Stromal cell of bone marrow (primary cell): Measurements from ENCODE around the gene NCOA6.
"Not testable (repeated sequence)": the region's sequence is repeated elsewhere in the genome, so short reads cannot be mapped to it uniquely, and the experiment has no call there.

Source experiments
- DNase-seq: peaks from one replicate; pipeline ENCODE4 v3.0.0-alpha.2; 2012; ENCODE audit warnings: low read depth

NCOA6 gene

GRCh38 chr20:34829191-34829590 is 3.7 kb upstream of the NCOA6 start:
- no peak for DNase-seq

- no peak for DNase-seq
These were observed 483 bp downstream of the NCOA6 start for GRCh38 chr20:34824806-34825529.

DNA sequence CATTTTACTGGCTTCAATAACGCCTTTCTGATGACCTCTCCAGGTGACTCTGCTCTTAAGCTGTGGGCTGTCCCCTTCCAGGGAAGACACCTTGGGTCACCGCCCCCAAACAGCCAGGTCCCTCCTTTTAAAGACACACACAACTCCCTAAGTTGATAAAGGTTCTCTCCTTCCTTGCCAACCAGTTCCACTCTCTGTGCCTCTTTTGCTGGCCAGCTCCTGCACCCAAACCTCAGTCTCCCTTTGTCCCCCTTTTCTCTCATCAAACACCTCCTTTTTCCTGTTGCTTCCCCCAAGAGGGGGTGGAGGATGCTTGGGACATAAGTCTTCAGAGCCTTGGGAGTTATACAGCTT is 1.0 kb downstream of the NCOA6 start:
- DNase-seq, result no peak

GRCh38 chr20:34824026-34824425 is 1.4 kb downstream of the NCOA6 start:
- no peak for DNase-seq

DNA sequence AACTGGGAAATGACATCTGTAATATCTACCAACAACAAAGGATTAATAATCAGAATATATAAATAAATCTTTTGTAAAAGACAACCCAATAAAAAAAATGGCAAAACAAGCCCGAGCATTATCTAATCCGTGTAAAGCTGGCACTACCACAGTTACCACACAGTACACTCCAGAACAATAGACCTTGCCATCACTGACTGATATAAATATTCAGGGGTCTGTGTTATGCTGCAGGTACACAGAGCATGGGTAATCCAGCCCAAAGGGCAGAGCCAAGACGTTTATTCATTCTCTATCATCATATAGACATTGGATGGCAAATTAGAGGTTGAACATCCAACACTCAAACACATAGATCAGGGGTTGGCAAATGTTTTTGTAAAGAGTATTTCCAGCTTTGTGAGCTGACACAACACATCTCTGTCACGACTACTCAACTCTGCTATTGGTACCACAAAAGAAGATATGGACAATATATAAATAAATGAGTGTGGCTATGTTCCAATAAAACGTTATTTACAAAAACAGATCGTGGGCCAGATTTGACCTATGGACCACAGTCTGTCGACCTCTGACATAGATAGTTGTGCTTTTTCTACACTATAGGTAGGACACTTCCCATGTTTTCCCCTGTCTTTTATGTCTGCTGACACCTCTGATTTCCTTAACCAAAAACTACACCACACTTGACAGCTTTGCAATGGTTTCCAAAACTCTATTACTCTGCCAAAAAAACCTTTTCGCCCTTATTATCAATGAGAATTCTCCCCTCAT is 4.5 kb downstream of the NCOA6 start:
- no peak for DNase-seq

DNA sequence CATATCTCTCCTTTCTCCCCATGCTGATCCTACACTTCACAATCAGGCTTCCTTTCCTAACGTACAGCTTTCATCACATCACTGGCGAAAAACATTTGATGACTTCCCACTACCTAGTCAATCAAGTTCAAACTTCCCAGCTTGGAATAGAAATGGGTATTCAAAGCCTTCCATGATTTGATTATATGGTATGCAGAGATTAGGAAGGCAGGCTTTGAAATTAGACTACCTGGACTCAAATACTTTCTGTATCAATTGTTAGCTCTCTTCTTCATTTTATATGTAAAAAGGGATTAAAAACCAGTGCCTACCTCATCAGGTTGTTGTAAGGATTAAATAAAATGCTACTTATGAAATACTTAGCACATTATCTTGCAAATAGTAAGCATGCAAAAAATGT is 7.7 kb downstream of the NCOA6 start:
- no peak for DNase-seq

DNA sequence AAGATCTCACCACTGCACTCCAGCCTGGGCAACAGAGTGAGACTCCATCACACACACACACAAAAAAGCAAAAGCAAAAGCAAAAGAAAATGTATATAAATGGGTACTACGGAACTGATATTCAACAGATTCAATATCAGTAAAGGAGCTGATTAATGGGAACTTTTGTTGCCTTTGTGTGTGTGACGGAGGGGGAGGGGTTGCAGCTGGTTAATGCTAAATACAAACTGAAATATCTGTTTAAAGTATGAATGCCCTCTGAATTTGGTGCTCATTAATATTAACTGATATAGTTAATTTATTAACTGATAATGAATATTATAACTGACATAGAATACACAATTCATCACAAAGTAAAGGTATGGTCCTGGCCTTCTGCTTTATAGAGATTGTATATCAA is 8.4 kb downstream of the NCOA6 start:
- no peak for DNase-seq

- no peak for DNase-seq
These were observed 9.8 kb downstream of the NCOA6 start for GRCh38 chr20:34815636-34816035.

DNA sequence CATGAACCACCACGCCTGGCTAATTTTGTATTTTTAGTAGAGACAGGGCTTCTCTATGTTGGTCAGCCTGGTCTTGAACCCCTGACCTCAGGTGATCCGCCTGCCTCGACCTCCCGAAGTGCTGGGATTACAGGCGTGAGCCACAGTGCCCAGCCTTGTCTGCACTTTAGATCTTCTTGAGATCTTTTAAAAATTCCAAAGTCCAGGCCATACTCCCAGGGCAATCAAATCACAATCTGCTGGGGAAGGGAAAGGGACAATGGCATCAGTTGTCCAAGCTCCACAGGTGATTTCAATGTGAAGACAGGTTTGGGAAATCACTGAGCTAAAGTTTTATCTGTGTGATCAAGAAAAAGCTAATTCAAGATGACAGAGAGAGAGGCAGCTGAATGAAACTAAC is 16.9 kb downstream of the NCOA6 start:
- no peak for DNase-seq

DNA sequence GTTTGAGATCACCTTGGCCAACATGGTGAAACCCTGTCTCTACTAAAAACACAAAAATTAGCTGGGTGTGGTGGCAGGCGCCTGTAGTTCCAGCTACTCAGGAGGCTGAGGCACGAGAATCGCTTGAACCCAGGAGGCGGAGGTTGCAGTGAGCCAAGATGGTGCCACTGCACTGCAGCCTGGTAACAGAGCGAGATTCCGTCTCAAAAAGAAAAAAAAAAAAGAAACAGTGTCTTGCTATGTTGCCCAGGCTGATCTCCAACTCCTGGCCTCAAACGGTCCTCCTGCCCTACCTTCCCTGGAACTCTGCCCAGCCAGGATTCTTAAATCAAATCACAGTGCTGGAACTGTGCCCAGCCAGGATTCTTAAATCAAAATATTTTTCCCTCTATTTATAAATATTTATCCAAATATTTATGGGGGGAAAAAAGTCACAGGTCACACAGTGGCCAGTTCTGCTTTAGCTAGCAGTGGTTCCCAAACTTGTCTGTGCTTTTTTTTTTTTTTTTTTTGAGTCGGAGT is 17.4 kb downstream of the NCOA6 start:
- not testable (repeated sequence) for DNase-seq

DNA sequence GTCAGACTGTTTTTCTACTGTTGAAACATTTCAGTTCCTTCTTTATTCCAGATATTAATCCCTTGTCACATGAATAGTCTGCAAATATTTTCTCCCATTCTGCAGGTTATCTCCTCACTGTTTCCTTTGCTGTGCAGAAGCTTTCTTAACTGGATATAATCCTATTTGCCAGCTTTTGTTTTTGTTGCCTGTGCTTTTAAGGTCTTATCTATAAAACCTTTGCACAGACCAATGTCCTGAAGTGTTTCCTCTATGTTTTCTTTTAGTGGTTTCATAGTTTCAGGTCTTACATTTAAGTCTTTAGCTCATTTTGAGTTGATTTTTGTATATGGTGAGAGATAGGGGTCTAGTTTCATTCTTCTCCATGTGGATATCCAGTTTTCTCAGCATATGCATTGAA is 19.2 kb downstream of the NCOA6 start:
- DNase-seq, result no peak

- no peak for DNase-seq
These were observed 26.6 kb downstream of the NCOA6 start for GRCh38 chr20:34798871-34799270.

DNA sequence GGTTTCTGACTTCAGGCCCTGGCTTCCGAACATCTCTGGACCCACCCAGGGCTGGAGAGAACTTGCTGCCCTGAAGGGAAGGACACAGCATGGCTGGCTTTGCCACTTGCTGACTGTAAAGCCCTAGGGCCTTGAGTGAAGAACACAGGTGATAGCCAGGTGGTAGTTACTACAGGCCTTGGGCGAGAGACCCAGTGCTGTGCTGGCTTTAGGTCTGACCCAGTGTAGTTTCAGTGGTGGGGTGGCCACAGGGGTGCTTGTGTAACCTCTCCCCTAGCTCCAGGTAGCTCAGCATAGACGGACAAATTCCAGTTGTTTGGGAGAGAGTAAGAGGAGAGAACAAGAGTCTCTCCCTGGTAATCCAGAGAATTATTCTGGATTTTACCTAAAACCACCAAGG is 27.1 kb downstream of the NCOA6 start:
- DNase-seq, result no peak

- DNase-seq, result no peak
These were observed 28.1 kb downstream of the NCOA6 start for GRCh38 chr20:34797012-34797995.

DNA sequence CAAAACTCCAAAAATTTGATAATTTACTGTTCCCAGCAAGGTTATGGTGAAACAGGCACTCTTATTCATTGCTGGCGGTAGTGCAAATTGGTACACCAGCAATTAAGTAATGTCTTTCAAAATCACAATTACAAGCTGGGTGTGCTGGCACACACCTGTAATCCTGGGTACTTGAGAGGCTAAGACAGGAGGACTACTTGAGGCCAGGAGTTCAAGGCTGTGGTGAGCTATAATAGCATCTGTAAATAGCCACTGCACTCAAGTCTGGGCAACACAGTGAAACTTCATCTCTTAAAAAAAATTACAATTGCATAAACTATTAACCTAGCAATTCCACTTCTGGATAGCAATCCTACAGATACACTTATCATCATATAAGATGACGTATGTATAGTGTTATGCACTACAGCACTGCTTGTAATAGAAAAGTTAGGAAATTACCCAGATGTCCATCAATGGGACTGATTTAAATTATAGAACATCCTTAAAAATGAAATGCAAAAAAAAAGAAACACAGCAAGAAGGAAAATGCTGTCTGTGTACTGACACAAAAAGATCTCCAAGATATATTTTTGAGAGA is 31.4 kb downstream of the NCOA6 start:
- no peak for DNase-seq

DNA sequence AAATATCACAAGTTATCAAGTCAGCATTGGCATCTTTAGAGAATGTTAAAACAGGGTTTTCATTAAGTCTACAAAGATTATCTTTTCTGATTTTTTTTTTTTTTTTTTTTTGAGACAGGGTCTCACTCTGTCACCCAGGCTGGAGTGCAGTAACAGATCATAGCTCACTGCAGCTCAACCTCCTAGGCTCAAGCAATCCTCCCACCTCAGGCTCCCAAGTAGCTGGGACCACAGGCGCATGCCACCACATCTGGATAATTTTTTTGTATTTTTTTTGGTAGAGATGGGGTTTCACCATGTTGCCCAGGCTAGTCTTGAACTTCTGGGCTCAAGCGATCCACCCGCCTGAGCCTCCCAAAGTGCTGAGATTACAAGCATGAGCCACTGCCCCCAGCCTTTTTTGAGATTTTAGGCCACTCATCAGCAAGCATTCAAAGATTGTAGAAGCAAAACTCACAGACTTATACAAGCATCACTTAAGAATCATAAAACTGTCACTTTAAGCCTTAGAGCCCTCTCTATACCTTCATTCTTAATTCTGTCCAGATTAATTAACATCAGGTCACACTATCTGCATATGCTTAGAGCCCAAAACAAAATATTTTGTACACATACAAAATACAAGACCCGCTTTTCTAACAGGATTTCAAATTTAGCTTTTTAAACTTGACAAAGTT is 32.6 kb downstream of the NCOA6 start:
- no peak for DNase-seq

- DNase-seq, result peak; percentile 44
These were observed 34.0 kb downstream of the NCOA6 start for GRCh38 chr20:34791289-34792020.

DNA sequence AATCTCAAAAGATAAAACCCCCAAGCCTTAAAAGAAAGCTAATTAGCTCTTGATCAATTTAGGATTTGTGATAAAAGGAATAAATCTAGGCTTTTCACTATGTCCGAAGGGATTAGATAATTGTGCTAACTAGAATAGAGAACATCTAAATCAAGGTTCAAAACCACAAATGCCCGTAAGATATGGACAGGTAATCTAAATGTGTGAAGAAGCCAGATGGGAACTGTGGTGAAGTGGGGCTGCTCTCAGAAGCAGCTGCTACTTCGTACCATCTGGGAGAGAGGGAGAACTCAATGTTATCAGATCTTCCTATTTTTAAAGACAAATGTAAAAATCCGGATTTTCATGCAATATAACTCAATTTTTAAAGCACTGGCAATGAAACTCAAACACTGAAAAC is 44.2 kb downstream of the NCOA6 start:
- no peak for DNase-seq

DNA sequence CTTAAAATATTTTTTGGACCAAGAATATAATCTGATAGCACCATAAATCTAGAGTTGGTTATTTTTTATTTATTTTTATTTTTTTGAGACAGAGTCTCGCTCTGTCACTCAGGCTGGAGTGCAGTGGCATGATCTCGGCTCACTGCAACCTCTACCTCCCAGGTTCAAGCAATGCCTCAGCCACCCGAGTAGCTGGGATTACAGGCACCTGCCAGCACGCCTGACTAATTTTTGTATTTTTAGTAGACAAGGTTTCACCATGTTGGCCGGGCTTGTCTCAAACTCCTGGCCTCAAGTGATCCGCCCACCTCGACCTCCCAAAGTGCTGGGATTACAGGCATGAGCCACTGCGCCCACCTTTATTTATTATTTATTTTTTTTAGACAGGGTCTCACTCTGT is 45.2 kb downstream of the NCOA6 start:
- not testable (repeated sequence) for DNase-seq

GRCh38 chr20:34776177-34776576 is 49.3 kb downstream of the NCOA6 start:
- no peak for DNase-seq

- no peak for DNase-seq
These were observed 50.6 kb downstream of the NCOA6 start for GRCh38 chr20:34774886-34775285.
